HEK293 (cell line): ENCODE measurements around the gene BLM.
"Not testable (repeated sequence)": the region's sequence is repeated elsewhere in the genome, so short reads cannot be mapped to it uniquely, and the experiment has no call there.

Experiments used
- CTCF ChIA-PET: fragments of 350-600 bp; formaldehyde crosslinking; extraction: SDS; loops from one replicate; lab custom pipeline; 2021; ENCODE audit warnings: antibody characterized with exemption; lab: Yijun Ruan, JAX
- POLR2A ChIA-PET: fragments of 300-600 bp; formaldehyde crosslinking; extraction: SDS; loops from one replicate; lab custom pipeline; 2020; ENCODE audit warnings: antibody characterized with exemption, inconsistent platforms; lab: Yijun Ruan, JAX
- H3K27ac ChIP-seq: fragments of 200-500 bp; sonication (Bioruptor generic); 2 replicates; pipeline ENCODE4 v1.5.1; 2014; ENCODE audit warnings: low read depth, low read length, control low read depth, inconsistent platforms; ENCODE audit errors: extremely low read depth
- H3K36me3 ChIP-seq, 2 experiments: fragments of 200-500 bp in 1 of 2; sonication (Bioruptor generic) in 1 of 2; 1 replicate in 1 of 2; 2 replicates in 1 of 2; pipeline ENCODE4 v1.5.1; 2014 to 2017; ENCODE audit warnings: inconsistent platforms in 2 of 2, low read length in 2 of 2; ENCODE audit not compliant: control insufficient read depth in 2 of 2, insufficient read depth in 1 of 2
- H3K4me1 ChIP-seq: fragments of 200-500 bp; sonication (Bioruptor generic); 2 replicates; pipeline ENCODE4 v1.5.1; 2014; ENCODE audit warnings: mild to moderate bottlenecking, low read length, inconsistent platforms; ENCODE audit not compliant: control insufficient read depth, insufficient read depth
- H3K4me3 ChIP-seq: 2 replicates; pipeline ENCODE4 v1.5.1; 2011; ENCODE audit warnings: low read depth, mild to moderate bottlenecking, control low read depth, low read length, moderate library complexity
- H3K9me3 ChIP-seq: fragments of 200-500 bp; sonication (Bioruptor generic); 2 replicates; pipeline ENCODE4 v1.5.1; 2014; ENCODE audit warnings: low read depth, low read length, inconsistent platforms; ENCODE audit not compliant: control insufficient read depth, insufficient read depth
- GLI4 ChIP-seq: fragments of 450-650 bp; formaldehyde crosslinking; IDR thresholded peaks from 2 replicates; pipeline ENCODE4 v1.5.1; 2016; ENCODE audit warnings: missing biosample characterization, missing genetic modification characterization
- GLIS1 ChIP-seq: fragments of 450-650 bp; formaldehyde crosslinking; IDR thresholded peaks from 2 replicates; pipeline ENCODE4 v1.5.1; 2016; ENCODE audit warnings: missing biosample characterization, missing genetic modification characterization
- KLF16 ChIP-seq: fragments of 450-650 bp; formaldehyde crosslinking; IDR thresholded peaks from 2 replicates; pipeline ENCODE4 v1.5.1; 2017; ENCODE audit warnings: missing biosample characterization, missing genetic modification characterization
- MEIS1 ChIP-seq: sonication (generic); formaldehyde crosslinking; IDR thresholded peaks from 2 replicates; pipeline ENCODE4 v1.8.1; 2022; ENCODE audit warnings: missing genetic modification reagents, mild to moderate bottlenecking, borderline replicate concordance
- PRDM10 ChIP-seq: fragments of 450-650 bp; formaldehyde crosslinking; IDR thresholded peaks from 2 replicates; pipeline ENCODE4 v1.5.1; 2016; ENCODE audit warnings: missing biosample characterization, missing genetic modification characterization
- ZEB2 ChIP-seq: fragments of 450-650 bp; formaldehyde crosslinking; IDR thresholded peaks from 2 replicates; pipeline ENCODE4 v1.5.1; 2016; ENCODE audit warnings: missing biosample characterization, missing genetic modification characterization
- ZFP37 ChIP-seq: fragments of 450-650 bp; formaldehyde crosslinking; IDR thresholded peaks from 2 replicates; pipeline ENCODE4 v1.5.1; 2016; ENCODE audit warnings: missing biosample characterization, missing genetic modification characterization
- ZNF132 ChIP-seq: fragments of 450-650 bp; formaldehyde crosslinking; IDR thresholded peaks from 2 replicates; pipeline ENCODE4 v1.5.1; 2017; ENCODE audit warnings: missing biosample characterization, missing genetic modification characterization, borderline replicate concordance
- ZNF174 ChIP-seq: fragments of 450-650 bp; formaldehyde crosslinking; IDR thresholded peaks from 2 replicates; pipeline ENCODE4 v1.5.0; 2017; ENCODE audit warnings: missing biosample characterization, mild to moderate bottlenecking, missing genetic modification characterization
- ZNF211 ChIP-seq: fragments of 450-650 bp; formaldehyde crosslinking; IDR thresholded peaks from 2 replicates; pipeline ENCODE4 v1.5.1; 2016; ENCODE audit warnings: low read depth, missing biosample characterization, missing genetic modification characterization
- ZNF311 ChIP-seq: fragments of 450-650 bp; formaldehyde crosslinking; IDR thresholded peaks from 2 replicates; pipeline ENCODE4 v1.5.1; 2017; ENCODE audit warnings: missing biosample characterization, missing genetic modification characterization, borderline replicate concordance
- ZNF366 ChIP-seq: fragments of 450-650 bp; formaldehyde crosslinking; conservative IDR thresholded peaks from 2 replicates; pipeline ENCODE4 v1.5.1; 2016; ENCODE audit warnings: missing biosample characterization, missing genetic modification characterization
- ZNF426 ChIP-seq: fragments of 450-650 bp; formaldehyde crosslinking; IDR thresholded peaks from 2 replicates; pipeline ENCODE4 v1.5.1; 2017; ENCODE audit warnings: missing biosample characterization, missing genetic modification characterization, mild to moderate bottlenecking, inconsistent platforms, moderate library complexity
- ZNF473 ChIP-seq: fragments of 450-650 bp; formaldehyde crosslinking; IDR thresholded peaks from 2 replicates; pipeline ENCODE4 v1.5.1; 2017; ENCODE audit warnings: missing biosample characterization, missing genetic modification characterization
- ZNF560 ChIP-seq: fragments of 450-650 bp; formaldehyde crosslinking; IDR thresholded peaks from 2 replicates; pipeline ENCODE4 v1.5.1; 2017; ENCODE audit warnings: missing biosample characterization, missing genetic modification characterization, borderline replicate concordance
- ZNF561 ChIP-seq: fragments of 450-650 bp; IDR thresholded peaks from 2 replicates; pipeline ENCODE4 v1.5.1; 2018; ENCODE audit warnings: missing biosample characterization, missing genetic modification characterization, borderline replicate concordance
- ZNF580 ChIP-seq: fragments of 450-650 bp; formaldehyde crosslinking; IDR thresholded peaks from 2 replicates; pipeline ENCODE4 v1.5.1; 2016; ENCODE audit warnings: missing biosample characterization, missing genetic modification characterization
- ZNF623 ChIP-seq: fragments of 450-650 bp; formaldehyde crosslinking; IDR thresholded peaks from 2 replicates; pipeline ENCODE4 v1.5.1; 2016; ENCODE audit warnings: missing biosample characterization, missing genetic modification characterization
- ZNF658 ChIP-seq: fragments of 450-650 bp; formaldehyde crosslinking; IDR thresholded peaks from 2 replicates; pipeline ENCODE4; 2016; ENCODE audit warnings: missing biosample characterization, missing genetic modification characterization
- ZNF704 ChIP-seq: fragments of 450-650 bp; formaldehyde crosslinking; IDR thresholded peaks from 2 replicates; pipeline ENCODE4 v1.5.1; 2016; ENCODE audit warnings: missing biosample characterization, missing genetic modification characterization

BLM gene

GRCh38 chr15:90673357-90673756, 43.8 kb upstream of the BLM start:
- H3K36me3 ChIP-seq, H3K9me3 ChIP-seq, H3K27ac ChIP-seq, POLR2A ChIA-PET, H3K4me1 ChIP-seq, CTCF ChIA-PET, H3K4me3 ChIP-seq: not testable (repeated sequence)
- peak; percentile 79 for TF ChIP-seq ZNF366 (tag by site-specific recombination)

GRCh38 chr15:90674476-90674875, 42.7 kb upstream of the BLM start:
- ChIA-PET POLR2A (no interaction called here), CTCF (interaction anchor here (0.7 kb wide), 1 partner anchor 531 kb away, joined by 3 read pairs; no protein-coding TSS in a partner anchor)
- H3K4me3 ChIP-seq = no peak overlapping the region
- H3K4me1 ChIP-seq = no peaks in the 10 kb centered on the region
- TF ChIP-seq KLF16 (tag by site-specific recombination) (no peak), ZNF311 (tag by site-specific recombination) (no peak), ZNF560 (tag by site-specific recombination) (no peak), GLIS1 (tag by site-specific recombination) (0 out of 2 replicates have a peak, but pooled peaks have one; percentile 19), ZNF211 (tag by site-specific recombination) (no peak), ZNF473 (no peak), ZFP37 (no peak), MEIS1 (CRISPR knock-in tag) (no peak)
- no peaks in the 10 kb centered on the region; the same call in 1 of the 2 replicates for H3K9me3 ChIP-seq
- no peak overlapping the region for H3K27ac ChIP-seq
- H3K36me3 ChIP-seq = no peaks in the 10 kb centered on the region

GRCh38 chr15:90675464-90675863, 41.7 kb upstream of the BLM start:
- POLR2A ChIA-PET = no interaction called here
- Histone ChIP-seq H3K36me3 (no peaks in the 10 kb centered on the region), H3K4me3 (no peak overlapping the region), H3K9me3 (no peaks in the 10 kb centered on the region; the same call in 1 of the 2 replicates), H3K27ac (no peak overlapping the region), H3K4me1 (no peaks in the 10 kb centered on the region)
- CTCF ChIA-PET = interaction anchor here (0.6 to 0.7 kb wide), 2 partner anchors 23 to 214 kb away, joined by 3 to 5 read pairs; no protein-coding TSS in a partner anchor
- TF ChIP-seq ZNF132 = no peak
- TF ChIP-seq ZNF580 = no peak
- no peak for TF ChIP-seq ZNF561 (tag by site-specific recombination)
- TF ChIP-seq ZNF426 (tag by site-specific recombination) = no peak
- no peak for TF ChIP-seq ZNF174 (tag by site-specific recombination)
- TF ChIP-seq ZEB2 (tag by site-specific recombination) = no peak
- no peak for TF ChIP-seq ZNF658

DNA sequence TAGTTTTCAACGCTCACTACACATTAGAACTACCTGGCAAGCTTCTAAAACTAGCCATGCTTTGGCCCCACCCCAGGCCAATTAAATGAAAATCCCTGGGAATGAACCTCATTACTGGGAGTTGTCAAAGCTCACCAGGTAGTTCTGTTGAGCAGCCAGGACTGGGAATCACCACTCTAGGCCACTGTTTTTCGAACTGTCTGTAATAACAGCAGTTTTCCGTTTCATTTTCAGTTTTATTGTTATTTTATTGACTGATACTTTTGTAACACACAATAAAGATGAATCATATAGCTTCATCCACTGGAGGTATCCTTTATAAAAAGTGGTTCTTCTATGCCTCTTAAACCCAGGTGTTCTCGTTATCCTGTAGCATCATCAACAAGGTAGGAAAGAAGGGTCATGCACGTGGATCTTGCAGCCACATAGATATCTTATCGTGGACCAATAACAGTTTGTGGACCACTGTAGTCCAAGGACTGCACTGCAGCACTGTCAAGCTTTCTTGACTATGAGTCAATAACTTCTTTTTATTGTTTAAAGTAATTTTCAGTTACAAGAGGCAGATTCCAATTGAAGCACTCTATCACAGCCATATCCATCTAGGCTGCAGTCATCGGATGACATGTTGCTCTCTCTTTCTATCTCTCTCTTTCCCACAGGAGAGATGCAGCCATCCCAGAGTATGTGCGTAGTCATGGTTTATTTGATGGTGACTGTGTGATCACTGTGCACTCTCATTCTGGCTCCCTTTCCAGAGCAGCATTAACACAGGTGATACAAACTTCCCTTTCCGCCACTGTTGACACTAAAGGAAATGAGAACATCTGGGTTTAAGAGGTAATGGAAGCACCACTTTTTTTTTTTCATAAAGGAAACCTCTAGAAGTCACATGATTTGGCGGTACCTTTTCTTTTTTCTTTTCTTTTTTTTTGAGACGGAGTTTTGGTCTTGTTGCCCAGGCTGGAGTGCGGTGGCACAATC, 39.0 kb upstream of the BLM start:
- no peaks in the 10 kb centered on the region for H3K4me1 ChIP-seq
- ChIA-PET CTCF (interaction anchor here (0.5 to 1.0 kb wide), 3 partner anchors 10 to 283 kb away, joined by 3 read pairs; no protein-coding TSS in a partner anchor), POLR2A (no interaction called here)
- H3K27ac ChIP-seq = no peak overlapping the region
- H3K36me3 ChIP-seq = no peaks in the 10 kb centered on the region
- H3K9me3 ChIP-seq = no peaks in the 10 kb centered on the region; the same call in 1 of the 2 replicates
- no peak overlapping the region for H3K4me3 ChIP-seq
- no peak for TF ChIP-seq GLI4 (tag by site-specific recombination)
- no peak for TF ChIP-seq ZNF704 (tag by site-specific recombination)
- TF ChIP-seq ZNF580 = no peak
- no peak for TF ChIP-seq ZNF623 (tag by site-specific recombination)
- TF ChIP-seq PRDM10 (tag by site-specific recombination) = no peak
